ENCODE results near the gene KLHL33. TPM values are rescaled to one million over a fixed set of nuclear protein-coding genes. Genes with fewer than 3 reads are reported as not detected.

KLHL33 gene
- not detected for polyA plus RNA-seq (2012; ENCODE audit: insufficient read length, low read depth)

- TF ChIP-seq REST (IDR thresholded peaks at IDR 0.05; ENCODE audit: insufficient read depth in 1 of 2, low read depth in 2 of 2, low read length in 2 of 2) (no peak), FOXP2 (optimal IDR thresholded peaks at IDR 0.05; ENCODE audit: borderline replicate concordance, extremely low read depth, extremely low read length, insufficient read depth) (no peak), TAF1 (IDR thresholded peaks at IDR 0.05; ENCODE audit: borderline replicate concordance, insufficient read depth, low read length) (no peak), SIN3A (IDR thresholded peaks at IDR 0.05; ENCODE audit: borderline replicate concordance, insufficient read depth, low read length) (no peak), POLR2AphosphoS5 (IDR thresholded peaks at IDR 0.05; ENCODE audit: low read depth, low read length) (no peak)
Observed at GRCh38 chr14:20435582-20436362, at the start of gene KLHL33. TSS of gene KLHL33 (minus strand) at chr14:20436166. CDS start at chr14:20435811, 355 bp downstream.

GRCh38 chr14:20482382-20482781 lies 46.4 kb upstream of the KLHL33 start:
- TF ChIP-seq SIN3A (IDR thresholded peaks at IDR 0.05; ENCODE audit: borderline replicate concordance, insufficient read depth, low read length) (no peak), REST (IDR thresholded peaks at IDR 0.05; ENCODE audit: insufficient read depth in 1 of 2, low read depth in 2 of 2, low read length in 2 of 2) (no peak), FOXP2 (optimal IDR thresholded peaks at IDR 0.05; ENCODE audit: borderline replicate concordance, extremely low read depth, extremely low read length, insufficient read depth) (no peak), POLR2AphosphoS5 (IDR thresholded peaks at IDR 0.05; ENCODE audit: low read depth, low read length) (no peak), TAF1 (IDR thresholded peaks at IDR 0.05; ENCODE audit: borderline replicate concordance, insufficient read depth, low read length) (no peak)

GRCh38 chr14:20478894-20479293 lies 42.9 kb upstream of the KLHL33 start:
- TF ChIP-seq FOXP2 (optimal IDR thresholded peaks at IDR 0.05; ENCODE audit: borderline replicate concordance, extremely low read depth, extremely low read length, insufficient read depth) (no peak), REST (IDR thresholded peaks at IDR 0.05; ENCODE audit: insufficient read depth in 1 of 2, low read depth in 2 of 2, low read length in 2 of 2) (no peak)

GRCh38 chr14:20477211-20477876 lies 41.4 kb upstream of the KLHL33 start:
- TF ChIP-seq REST (IDR thresholded peaks at IDR 0.05; ENCODE audit: insufficient read depth in 1 of 2, low read depth in 2 of 2, low read length in 2 of 2) (no peak), FOXP2 (optimal IDR thresholded peaks at IDR 0.05; ENCODE audit: borderline replicate concordance, extremely low read depth, extremely low read length, insufficient read depth) (no peak), TAF1 (IDR thresholded peaks at IDR 0.05; ENCODE audit: borderline replicate concordance, insufficient read depth, low read length) (no peak), POLR2AphosphoS5 (IDR thresholded peaks at IDR 0.05; ENCODE audit: low read depth, low read length) (no peak), SIN3A (IDR thresholded peaks at IDR 0.05; ENCODE audit: borderline replicate concordance, insufficient read depth, low read length) (no peak)

Data from PFSK-1 (cell line).